GM23338 (cell line): ENCODE data around the gene FFAR3.

Experiments
- CREB1 ChIP-seq: fragments of 250-450 bp; sonication (Bioruptor Pico); IDR thresholded peaks from 2 replicates; pipeline ENCODE4 v1.5.0; 2020; ENCODE audit warnings: low read depth, mild to moderate bottlenecking, moderate library complexity
- CTCF ChIP-seq, 2 experiments: fragments of 200-600 bp in 1 of 2; sonication (generic) in 1 of 2; conservative IDR thresholded peaks; 2 replicates each; pipeline versions ENCODE4 v1.5.1 to v1.6.1; 2016 to 2017; ENCODE audit warnings: antibody characterized with exemption in 2 of 2, low read depth in 2 of 2, mild to moderate bottlenecking in 2 of 2, moderate library complexity in 1 of 2
- ETS1 ChIP-seq: IDR thresholded peaks from 2 replicates; pipeline ENCODE4 v1.6.1; 2016; ENCODE audit warnings: antibody characterized with exemption
- EZH2 ChIP-seq: fragments of 200-600 bp; sonication (generic); IDR thresholded peaks from one replicate; pipeline ENCODE4 v1.8.0; 2017; ENCODE audit warnings: antibody characterized with exemption, mild to moderate bottlenecking, low read depth; ENCODE audit not compliant: unreplicated experiment
- EZH2phosphoT487 ChIP-seq: fragments of 200-600 bp; sonication (generic); IDR thresholded peaks from one replicate; pipeline ENCODE4 v1.8.1; 2018; ENCODE audit warnings: antibody characterized with exemption; ENCODE audit not compliant: unreplicated experiment
- NANOG ChIP-seq: IDR thresholded peaks from 2 replicates; pipeline ENCODE4 v1.6.1; 2016; ENCODE audit warnings: antibody characterized with exemption, borderline replicate concordance
- POLR2AphosphoS5 ChIP-seq: IDR thresholded peaks from 2 replicates; pipeline ENCODE4 v1.6.1; 2016; ENCODE audit warnings: antibody characterized with exemption, low read depth
- REST ChIP-seq: IDR thresholded peaks from one replicate; pipeline ENCODE4 v1.6.1; 2018; ENCODE audit warnings: antibody characterized with exemption; ENCODE audit not compliant: unreplicated experiment
- STAT1 ChIP-seq: IDR thresholded peaks from one replicate; pipeline ENCODE4 v1.6.1; 2016; ENCODE audit warnings: antibody characterized with exemption; ENCODE audit not compliant: unreplicated experiment
- ZNF114 ChIP-seq: fragments of 250-450 bp; sonication (Bioruptor Pico); IDR thresholded peaks from 2 replicates; pipeline ENCODE4 v1.5.0; 2020; ENCODE audit warnings: mild to moderate bottlenecking, moderate library complexity
- ZNF331 ChIP-seq: fragments of 250-450 bp; sonication (Bioruptor Pico); IDR thresholded peaks from 2 replicates; pipeline ENCODE4 v1.5.0; 2020; ENCODE audit warnings: low read depth, mild to moderate bottlenecking, moderate library complexity
- ZNF462 ChIP-seq: fragments of 250-450 bp; sonication (Bioruptor Pico); IDR thresholded peaks from 2 replicates; pipeline ENCODE4 v1.5.0; 2020; ENCODE audit warnings: mild to moderate bottlenecking, moderate library complexity

- no peak for TF ChIP-seq CTCF (conservative IDR thresholded peaks at IDR 0.05; ENCODE audit: low read depth in 2 of 2)
- no peak for TF ChIP-seq EZH2phosphoT487
- no peak for TF ChIP-seq POLR2AphosphoS5
- TF ChIP-seq REST: no peak
- TF ChIP-seq ETS1: no peak
- no peak for TF ChIP-seq CREB1 (CRISPR knock-in tag)
- no peak for TF ChIP-seq EZH2
- TF ChIP-seq STAT1: no peak
- no peak for TF ChIP-seq ZNF462 (CRISPR knock-in tag)
- no peak for TF ChIP-seq ZNF114
- no peak for TF ChIP-seq ZNF331 (CRISPR knock-in tag)
- no peak for TF ChIP-seq NANOG
Observed at GRCh38 chr19:35363001-35363590, 4.8 kb downstream of the FFAR3 start.
